ENCODE results near the gene CLN6. TPM values are rescaled to one million over a fixed set of nuclear protein-coding genes. Genes with fewer than 3 reads are reported as not detected.
"Not testable (repeated sequence)": the region's sequence is repeated elsewhere in the genome, so short reads cannot be mapped to it uniquely, and the experiment has no call there.

The CLN6 gene
- total RNA-seq, 1 donor, result 15.2 TPM

GRCh38 chr15:68227643-68228142 is 1.8 kb downstream of the CLN6 start:
- peaks cover 19% of the 10 kb centered on the region for H3K4me1 ChIP-seq (ENCODE audit: insufficient read depth, low read length)
- peak overlapping the region; percentile 96 for H3K4me2 ChIP-seq (ENCODE audit: insufficient read depth, low read length)
- DNase-seq (ENCODE audit: insufficient read length, low spot score, missing footprints), result peak; percentile 64
- H3K4me3 ChIP-seq (ENCODE audit: insufficient read depth, low read length), result peak overlapping the region; percentile 80
- H4K20me1 ChIP-seq (ENCODE audit: insufficient read depth, low read length), result peaks cover 10% of the 10 kb centered on the region
- no peak overlapping the region for H2AFZ ChIP-seq (ENCODE audit: low read length)
- H3K27ac ChIP-seq (ENCODE audit: low read depth, low read length), result no peak overlapping the region
- no peaks in the 10 kb centered on the region for H3K9me3 ChIP-seq (ENCODE audit: low read depth, low read length)
- H3K79me2 ChIP-seq (ENCODE audit: insufficient read depth, low read length), result peaks cover 62% of the 10 kb centered on the region
- TF ChIP-seq, protein P1, sequence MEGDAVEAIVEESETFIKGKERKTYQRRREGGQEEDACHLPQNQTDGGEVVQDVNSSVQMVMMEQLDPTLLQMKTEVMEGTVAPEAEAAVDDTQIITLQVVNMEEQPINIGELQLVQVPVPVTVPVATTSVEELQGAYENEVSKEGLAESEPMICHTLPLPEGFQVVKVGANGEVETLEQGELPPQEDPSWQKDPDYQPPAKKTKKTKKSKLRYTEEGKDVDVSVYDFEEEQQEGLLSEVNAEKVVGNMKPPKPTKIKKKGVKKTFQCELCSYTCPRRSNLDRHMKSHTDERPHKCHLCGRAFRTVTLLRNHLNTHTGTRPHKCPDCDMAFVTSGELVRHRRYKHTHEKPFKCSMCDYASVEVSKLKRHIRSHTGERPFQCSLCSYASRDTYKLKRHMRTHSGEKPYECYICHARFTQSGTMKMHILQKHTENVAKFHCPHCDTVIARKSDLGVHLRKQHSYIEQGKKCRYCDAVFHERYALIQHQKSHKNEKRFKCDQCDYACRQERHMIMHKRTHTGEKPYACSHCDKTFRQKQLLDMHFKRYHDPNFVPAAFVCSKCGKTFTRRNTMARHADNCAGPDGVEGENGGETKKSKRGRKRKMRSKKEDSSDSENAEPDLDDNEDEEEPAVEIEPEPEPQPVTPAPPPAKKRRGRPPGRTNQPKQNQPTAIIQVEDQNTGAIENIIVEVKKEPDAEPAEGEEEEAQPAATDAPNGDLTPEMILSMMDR (IDR thresholded peaks at IDR 0.05; ENCODE audit: extremely low read depth, low read depth, low read length), result no peak
- H3K36me3 ChIP-seq (ENCODE audit: insufficient read depth, low read length), result no peaks in the 10 kb centered on the region
- no peaks in the 10 kb centered on the region for H3K27me3 ChIP-seq (ENCODE audit: insufficient read depth, low read length)

DNA sequence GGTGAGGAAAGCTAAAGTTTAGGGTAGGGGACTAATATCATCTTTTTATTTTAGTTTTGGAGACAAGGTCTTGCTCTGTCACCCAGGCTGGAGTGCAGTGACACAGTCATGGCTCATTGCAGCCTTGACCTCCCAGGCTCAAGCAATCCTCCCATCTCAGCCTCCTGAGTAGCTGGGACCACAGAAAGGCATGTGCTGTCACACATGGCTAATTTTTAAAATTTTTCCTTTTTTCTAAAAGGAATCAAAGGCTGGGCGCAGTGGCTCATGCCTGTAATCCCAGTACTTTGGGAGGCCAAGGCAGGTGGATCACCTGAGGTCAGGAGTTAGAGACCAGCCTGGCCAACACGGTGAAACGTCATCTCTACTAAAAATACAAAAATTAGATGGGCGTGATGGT is 4.1 kb downstream of the CLN6 start:
- H3K9me3 ChIP-seq (ENCODE audit: low read depth, low read length); H4K20me1 ChIP-seq (ENCODE audit: insufficient read depth, low read length); H3K4me2 ChIP-seq (ENCODE audit: insufficient read depth, low read length); H3K27me3 ChIP-seq (ENCODE audit: insufficient read depth, low read length); H3K27ac ChIP-seq (ENCODE audit: low read depth, low read length); DNase-seq (ENCODE audit: insufficient read length, low spot score, missing footprints); H2AFZ ChIP-seq (ENCODE audit: low read length); H3K36me3 ChIP-seq (ENCODE audit: insufficient read depth, low read length); H3K4me3 ChIP-seq (ENCODE audit: insufficient read depth, low read length): not testable (repeated sequence)
- peaks cover 19% of the 10 kb centered on the region for H3K4me1 ChIP-seq (ENCODE audit: insufficient read depth, low read length)
- H3K79me2 ChIP-seq (ENCODE audit: insufficient read depth, low read length), result peaks cover 64% of the 10 kb centered on the region

DNA sequence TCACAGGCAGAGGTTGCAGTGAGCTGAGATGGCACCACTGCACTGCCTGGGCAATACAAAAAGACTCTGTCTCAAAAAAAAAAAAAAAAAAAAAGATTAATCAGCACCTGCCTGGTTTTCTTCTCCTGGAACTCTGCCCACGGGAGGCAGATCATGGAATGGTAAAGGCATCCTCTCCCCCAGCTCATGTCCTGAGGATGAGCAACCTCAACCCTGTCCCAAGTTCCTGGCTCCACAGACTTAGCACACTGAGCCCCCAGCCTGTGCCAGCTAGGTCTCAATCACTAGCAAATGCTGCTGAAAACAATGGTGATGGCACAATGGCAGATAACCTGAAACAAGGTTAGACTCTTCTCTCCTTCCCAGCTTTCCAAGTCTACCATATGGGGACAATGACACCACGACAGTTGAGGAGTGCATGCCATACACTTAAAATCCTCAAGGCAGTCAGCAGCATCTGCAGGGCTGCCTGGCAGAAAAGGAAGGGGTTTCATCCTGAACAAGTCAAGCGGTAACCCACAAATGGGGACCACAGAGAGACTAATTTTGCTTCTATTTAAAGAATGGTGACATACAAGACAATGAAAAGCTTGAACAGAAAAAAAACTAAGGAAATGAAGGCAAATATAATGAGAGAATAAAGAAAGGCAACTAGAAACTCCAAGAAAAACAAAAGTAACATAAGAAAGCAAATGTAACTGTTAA is 4.8 kb downstream of the CLN6 start:
- DNase-seq (ENCODE audit: insufficient read length, low spot score, missing footprints), result no peak
- Histone ChIP-seq H3K36me3 (ENCODE audit: insufficient read depth, low read length) (no peaks in the 10 kb centered on the region), H3K4me1 (ENCODE audit: insufficient read depth, low read length) (peaks cover 12% of the 10 kb centered on the region), H4K20me1 (ENCODE audit: insufficient read depth, low read length) (peaks cover 10% of the 10 kb centered on the region), H3K9me3 (ENCODE audit: low read depth, low read length) (no peaks in the 10 kb centered on the region), H3K27me3 (ENCODE audit: insufficient read depth, low read length) (no peaks in the 10 kb centered on the region), H3K4me2 (ENCODE audit: insufficient read depth, low read length) (no peak overlapping the region), H3K79me2 (ENCODE audit: insufficient read depth, low read length) (peaks cover 72% of the 10 kb centered on the region), H2AFZ (ENCODE audit: low read length) (no peak overlapping the region), H3K27ac (ENCODE audit: low read depth, low read length) (no peak overlapping the region), H3K4me3 (ENCODE audit: insufficient read depth, low read length) (no peak overlapping the region)
- TF ChIP-seq, protein P1 (IDR thresholded peaks at IDR 0.05; ENCODE audit: extremely low read depth, low read depth, low read length), result no peak

GRCh38 chr15:68224108-68224507 is 5.4 kb downstream of the CLN6 start:
- no peak overlapping the region for H3K4me2 ChIP-seq (ENCODE audit: insufficient read depth, low read length)
- TF ChIP-seq, protein P1 (IDR thresholded peaks at IDR 0.05; ENCODE audit: extremely low read depth, low read depth, low read length), result no peak

More at GRCh38 chr15:68224108-68224507, 5.4 kb downstream of the CLN6 start:
- H3K27ac ChIP-seq (ENCODE audit: low read depth, low read length), result no peak overlapping the region
- peaks cover 10% of the 10 kb centered on the region for H4K20me1 ChIP-seq (ENCODE audit: insufficient read depth, low read length)
- H3K36me3 ChIP-seq (ENCODE audit: insufficient read depth, low read length), result peaks cover 1% of the 10 kb centered on the region
- H3K79me2 ChIP-seq (ENCODE audit: insufficient read depth, low read length), result peaks cover 74% of the 10 kb centered on the region
- peaks cover 12% of the 10 kb centered on the region for H3K4me1 ChIP-seq (ENCODE audit: insufficient read depth, low read length)
- no peak overlapping the region for H3K4me3 ChIP-seq (ENCODE audit: insufficient read depth, low read length)
- H3K9me3 ChIP-seq (ENCODE audit: low read depth, low read length), result no peaks in the 10 kb centered on the region
- H2AFZ ChIP-seq (ENCODE audit: low read length), result no peak overlapping the region
- DNase-seq (ENCODE audit: insufficient read length, low spot score, missing footprints), result no peak
- H3K27me3 ChIP-seq (ENCODE audit: insufficient read depth, low read length), result no peaks in the 10 kb centered on the region
